Mesenchymal stem cell (in vitro differentiated cells and primary cell): ENCODE data around the gene GP1BA.

Source experiments
- DNase-seq: peaks from one replicate; pipeline ENCODE4 v3.0.0-alpha.2; 2013
- H2AFZ ChIP-seq: one replicate; pipeline ENCODE4 v1.6.1; 2013; ENCODE audit warnings: low read depth, mild to moderate bottlenecking, control low read depth, inconsistent platforms, low read length, moderate library complexity
- H2AK5ac ChIP-seq: 2 replicates; pipeline ENCODE4 v1.6.1; 2013; ENCODE audit warnings: low read length, moderate library complexity, mild to moderate bottlenecking, inconsistent platforms; ENCODE audit not compliant: severe bottlenecking
- H2BK120ac ChIP-seq: one replicate; pipeline ENCODE4 v1.6.1; 2013; ENCODE audit warnings: low read depth, mild to moderate bottlenecking, inconsistent platforms, low read length, moderate library complexity
- H2BK12ac ChIP-seq, 2 experiments: one replicate each; pipeline ENCODE4 v1.6.1; 2013; ENCODE audit warnings: inconsistent platforms in 2 of 2, low read length in 2 of 2, mild to moderate bottlenecking in 2 of 2, moderate library complexity in 2 of 2, control low read depth in 1 of 2
- H2BK15ac ChIP-seq: one replicate; pipeline ENCODE4 v1.6.1; 2013; ENCODE audit warnings: mild to moderate bottlenecking, low read depth, inconsistent platforms; ENCODE audit not compliant: poor library complexity, severe bottlenecking
- H2BK5ac ChIP-seq: 2 replicates; pipeline ENCODE4 v1.6.1; 2013; ENCODE audit warnings: low read depth, mild to moderate bottlenecking, low read length, control low read depth, inconsistent platforms; ENCODE audit not compliant: poor library complexity, severe bottlenecking
- H3K14ac ChIP-seq, 2 experiments: one replicate each; pipeline ENCODE4 v1.6.1; 2013; ENCODE audit warnings: inconsistent platforms in 2 of 2, low read length in 2 of 2, control low read depth in 1 of 2, mild to moderate bottlenecking in 1 of 2, moderate library complexity in 1 of 2
- H3K18ac ChIP-seq, 2 experiments: one replicate each; pipeline ENCODE4 v1.6.1; 2013; ENCODE audit warnings: inconsistent platforms in 2 of 2, low read length in 2 of 2, control low read depth in 1 of 2, low read depth in 1 of 2, mild to moderate bottlenecking in 1 of 2
- H3K23ac ChIP-seq, 2 experiments: one replicate each; pipeline ENCODE4 v1.6.1; 2013; ENCODE audit warnings: inconsistent platforms in 2 of 2, low read length in 2 of 2, mild to moderate bottlenecking in 2 of 2, moderate library complexity in 2 of 2, control low read depth in 1 of 2
- H3K27ac ChIP-seq: 2 replicates; pipeline ENCODE4 v1.5.1; 2013; ENCODE audit warnings: mild to moderate bottlenecking, moderate library complexity, low read length, control low read depth, inconsistent platforms; ENCODE audit not compliant: poor library complexity, severe bottlenecking
- H3K27me3 ChIP-seq, 2 experiments: 2 replicates each; pipeline versions ENCODE4 v1.6.1 to v1.7.0; 2013; ENCODE audit warnings: low read length in 2 of 2, mild to moderate bottlenecking in 2 of 2, moderate library complexity in 2 of 2, control low read depth in 1 of 2, inconsistent platforms in 1 of 2; ENCODE audit not compliant: control insufficient read depth in 1 of 2, insufficient read depth in 1 of 2
- H3K36me3 ChIP-seq, 2 experiments: 2 replicates each; pipeline versions ENCODE4 v1.6.1 to v1.7.0; 2013; ENCODE audit warnings: low read length in 2 of 2, control low read depth in 1 of 2, inconsistent platforms in 1 of 2, low read depth in 1 of 2, mild to moderate bottlenecking in 1 of 2; ENCODE audit not compliant: insufficient read depth in 2 of 2, control insufficient read depth in 1 of 2
- H3K4ac ChIP-seq, 2 experiments: one replicate each; pipeline ENCODE4 v1.6.1; 2013; ENCODE audit warnings: inconsistent platforms in 2 of 2, low read length in 2 of 2, mild to moderate bottlenecking in 2 of 2, moderate library complexity in 2 of 2, control low read depth in 1 of 2, low read depth in 1 of 2
- H3K4me1 ChIP-seq: 2 replicates; pipeline ENCODE4 v1.6.1; 2013; ENCODE audit warnings: low read depth, low read length, control low read depth; ENCODE audit not compliant: control insufficient read depth, insufficient read depth
- H3K4me2 ChIP-seq: 2 replicates; pipeline ENCODE4 v1.6.1; 2013; ENCODE audit warnings: low read length, mild to moderate bottlenecking, inconsistent platforms; ENCODE audit not compliant: poor library complexity, severe bottlenecking
- H3K4me3 ChIP-seq, 2 experiments: 2 replicates each; pipeline versions ENCODE4 v1.5.1 to v1.7.0; 2013; ENCODE audit warnings: low read length in 2 of 2, mild to moderate bottlenecking in 2 of 2, control low read depth in 1 of 2, low read depth in 1 of 2; ENCODE audit not compliant: insufficient read depth in 1 of 2
- H3K79me1 ChIP-seq: replicated peaks from 2 replicates; pipeline ENCODE4 v1.6.1; 2013; ENCODE audit warnings: mild to moderate bottlenecking, control low read depth, low read length, inconsistent platforms; ENCODE audit not compliant: poor library complexity, severe bottlenecking
- H3K9ac ChIP-seq: 2 replicates; pipeline ENCODE4 v1.7.0; 2013; ENCODE audit warnings: mild to moderate bottlenecking, low read length, moderate library complexity
- H3K9me3 ChIP-seq: 2 replicates; pipeline ENCODE4 v1.7.0; 2013; ENCODE audit warnings: mild to moderate bottlenecking, low read length; ENCODE audit not compliant: control insufficient read depth
- H4K8ac ChIP-seq: one replicate; pipeline ENCODE4 v1.6.1; 2013; ENCODE audit warnings: inconsistent platforms, mild to moderate bottlenecking, low read length, moderate library complexity
- H4K91ac ChIP-seq: one replicate; pipeline ENCODE4 v1.6.1; 2013; ENCODE audit warnings: mild to moderate bottlenecking, low read length, inconsistent platforms
- WGBS: methylation state at CpG from one replicate; pipeline ENCODE4 v1.1.7; 2013; ENCODE audit warnings: mixed read lengths; 5-methylcytosine and 5-hydroxymethylcytosine counted together

The GP1BA gene

DNA sequence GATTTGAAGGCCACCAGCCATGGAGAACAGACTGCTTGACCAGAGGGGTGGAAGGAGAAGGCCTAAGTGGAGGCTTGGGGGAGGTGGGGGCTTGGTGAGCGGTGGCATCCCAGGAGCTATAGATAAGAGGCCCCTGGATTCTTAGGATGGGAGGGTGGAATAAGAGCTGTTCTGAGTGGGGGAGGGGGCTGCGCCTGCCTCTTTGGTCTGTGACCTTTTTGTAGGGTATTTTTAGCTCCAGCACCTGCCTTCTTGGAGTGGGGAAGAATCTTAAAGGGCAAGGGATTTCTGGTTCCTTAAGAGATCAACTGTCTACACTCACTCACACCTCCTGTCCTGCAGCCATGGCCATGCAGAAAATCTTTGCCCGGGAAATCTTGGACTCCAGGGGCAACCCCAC lies 19.4 kb downstream of the GP1BA start:
- H3K18ac ChIP-seq = no peak overlapping the region
- H3K79me1 ChIP-seq = peaks cover 9% of the 10 kb centered on the region
- peak overlapping the region; percentile 96 for H2AK5ac ChIP-seq
- H4K91ac ChIP-seq = peak overlapping the region; percentile 4
- H3K4me3 ChIP-seq = no peak overlapping the region
- H2BK120ac ChIP-seq = no peak overlapping the region
- 83% methylated on average over 3 of the region's 3 CpGs for WGBS
- peaks cover 4 to 11% of the 10 kb centered on the region in 2 experiments for H3K36me3 ChIP-seq
- peak overlapping the region in 1 of 2 experiments; percentile 90 for H3K4ac ChIP-seq
- H3K9me3 ChIP-seq = no peaks in the 10 kb centered on the region
- peaks cover 35% of the 10 kb centered on the region for H3K4me1 ChIP-seq
- no peak overlapping the region for H3K4me2 ChIP-seq
- H2AFZ ChIP-seq = no peak overlapping the region
- no peak overlapping the region for H3K9ac ChIP-seq
- H2BK12ac ChIP-seq = peak overlapping the region in 1 of 2 experiments; percentile 40
- H3K27me3 ChIP-seq = no peaks in the 10 kb centered on the region
- H4K8ac ChIP-seq = no peak overlapping the region
- H3K23ac ChIP-seq = no peak overlapping the region
- H3K14ac ChIP-seq = no peak overlapping the region
- H2BK5ac ChIP-seq = no peak overlapping the region
- H3K27ac ChIP-seq = no peak overlapping the region
- DNase-seq = no peak
- no peak overlapping the region for H2BK15ac ChIP-seq

DNA sequence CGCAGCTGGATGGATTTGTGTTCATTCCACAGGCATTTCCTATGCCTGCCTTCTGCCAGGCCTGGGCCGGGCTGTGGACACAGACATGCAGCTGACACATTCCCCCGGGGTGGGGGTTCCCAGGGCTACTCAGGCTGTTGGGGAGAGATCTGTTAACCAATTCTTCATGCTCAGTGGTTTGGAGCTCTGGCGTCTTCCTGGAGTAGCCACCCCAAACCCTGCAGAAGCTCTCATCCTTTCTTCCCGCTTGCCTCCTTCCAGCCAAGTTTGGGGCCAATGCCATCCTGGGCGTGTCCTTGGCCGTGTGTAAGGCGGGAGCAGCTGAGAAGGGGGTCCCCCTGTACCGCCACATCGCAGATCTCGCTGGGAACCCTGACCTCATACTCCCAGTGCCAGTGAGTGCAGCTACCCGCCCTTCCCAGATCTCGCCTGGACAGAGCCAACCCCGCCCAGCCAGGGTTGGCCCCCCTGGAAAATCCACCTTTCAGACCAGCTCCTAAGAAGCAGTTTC lies 21.4 kb downstream of the GP1BA start:
- H4K91ac ChIP-seq = peak overlapping the region; percentile 54
- H3K36me3 ChIP-seq = peaks cover 5 to 18% of the 10 kb centered on the region in 2 experiments
- peak overlapping the region; percentile 33 for H2AK5ac ChIP-seq
- peaks cover 33% of the 10 kb centered on the region for H3K4me1 ChIP-seq
- peaks cover 9% of the 10 kb centered on the region for H3K79me1 ChIP-seq
- no peak overlapping the region for H2BK5ac ChIP-seq
- peak overlapping the region; percentile 0 for H3K4me2 ChIP-seq
- peak overlapping the region in 1 of 2 experiments; percentile 17 for H3K18ac ChIP-seq
- H2BK12ac ChIP-seq = peak overlapping the region in 1 of 2 experiments; percentile 0
- H3K9ac ChIP-seq = no peak overlapping the region
- no peak overlapping the region for H3K4ac ChIP-seq
- H2BK120ac ChIP-seq = no peak overlapping the region
- H3K4me3 ChIP-seq = no peak overlapping the region
- H2AFZ ChIP-seq = no peak overlapping the region
- no peaks in the 10 kb centered on the region for H3K27me3 ChIP-seq
- no peak overlapping the region for H4K8ac ChIP-seq
- 87% methylated on average over 14 of the region's 14 CpGs for WGBS
- DNase-seq = no peak
- H2BK15ac ChIP-seq = no peak overlapping the region
- H3K23ac ChIP-seq = no peak overlapping the region
- H3K14ac ChIP-seq = peak overlapping the region in 1 of 2 experiments; percentile 58
- peak overlapping the region; percentile 71 for H3K27ac ChIP-seq
- no peaks in the 10 kb centered on the region for H3K9me3 ChIP-seq

DNA sequence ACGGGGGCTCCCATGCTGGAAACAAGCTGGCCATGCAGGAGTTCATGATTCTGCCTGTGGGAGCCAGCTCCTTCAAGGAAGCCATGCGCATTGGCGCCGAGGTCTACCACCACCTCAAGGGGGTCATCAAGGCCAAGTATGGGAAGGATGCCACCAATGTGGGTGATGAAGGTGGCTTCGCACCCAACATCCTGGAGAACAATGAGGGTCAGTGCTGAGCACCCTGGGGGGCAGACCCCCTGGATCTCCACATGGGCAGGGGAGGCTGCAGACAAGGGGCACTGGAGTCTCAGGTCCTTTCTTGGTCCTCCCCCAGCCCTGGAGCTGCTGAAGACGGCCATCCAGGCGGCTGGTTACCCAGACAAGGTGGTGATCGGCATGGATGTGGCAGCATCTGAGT lies 23.0 kb downstream of the GP1BA start:
- WGBS = 97% methylated on average over 8 of the region's 8 CpGs
- no peak overlapping the region for H4K8ac ChIP-seq
- H3K23ac ChIP-seq = no peak overlapping the region
- H3K18ac ChIP-seq = no peak overlapping the region
- no peak overlapping the region for H3K4ac ChIP-seq
- H3K14ac ChIP-seq = no peak overlapping the region
- peaks cover 18 to 28% of the 10 kb centered on the region in 2 experiments for H3K36me3 ChIP-seq
- H3K27ac ChIP-seq = no peak overlapping the region
- no peak overlapping the region for H2BK15ac ChIP-seq
- H2BK12ac ChIP-seq = no peak overlapping the region
- no peak for DNase-seq
- no peak overlapping the region for H2BK5ac ChIP-seq
- no peak overlapping the region for H2AK5ac ChIP-seq
- H2AFZ ChIP-seq = no peak overlapping the region
- H3K9me3 ChIP-seq = no peaks in the 10 kb centered on the region
- H3K4me3 ChIP-seq = no peak overlapping the region
- H3K9ac ChIP-seq = no peak overlapping the region
- H3K27me3 ChIP-seq = no peaks in the 10 kb centered on the region
- H3K79me1 ChIP-seq = peaks cover 11% of the 10 kb centered on the region
- no peak overlapping the region for H2BK120ac ChIP-seq
- H3K4me2 ChIP-seq = no peak overlapping the region
- no peak overlapping the region for H4K91ac ChIP-seq
- H3K4me1 ChIP-seq = peaks cover 30% of the 10 kb centered on the region

DNA sequence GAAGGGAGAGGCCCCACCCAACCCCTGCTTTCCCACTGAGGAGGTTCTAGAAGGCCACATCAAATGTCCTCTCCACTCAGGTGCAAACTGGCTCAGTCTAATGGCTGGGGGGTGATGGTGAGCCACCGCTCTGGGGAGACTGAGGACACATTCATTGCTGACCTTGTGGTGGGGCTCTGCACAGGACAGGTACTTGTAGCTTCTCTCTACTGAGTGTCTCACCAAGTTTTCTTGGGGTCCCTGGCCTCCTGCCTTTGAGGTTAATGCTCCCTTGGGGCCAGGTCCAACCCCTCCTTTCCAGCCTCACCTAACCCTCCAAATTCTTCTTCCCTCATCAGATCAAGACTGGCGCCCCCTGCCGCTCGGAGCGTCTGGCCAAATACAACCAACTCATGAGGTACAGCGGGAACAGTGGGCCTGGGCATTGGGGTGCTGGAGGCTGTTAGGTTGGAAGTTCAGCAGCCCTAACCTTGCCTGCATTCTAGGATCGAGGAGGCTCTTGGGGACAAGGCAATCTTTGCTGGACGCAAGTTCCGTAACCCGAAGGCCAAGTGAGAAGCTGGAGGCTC lies 24.5 kb downstream of the GP1BA start:
- Histone ChIP-seq H3K4me1 (peaks cover 17% of the 10 kb centered on the region), H3K27ac (no peak overlapping the region), H3K27me3 (no peaks in the 10 kb centered on the region), H3K18ac (no peak overlapping the region), H2BK12ac (no peak overlapping the region), H2AK5ac (no peak overlapping the region), H4K91ac (no peak overlapping the region), H3K4ac (no peak overlapping the region), H3K36me3 (peaks cover 27 to 35% of the 10 kb centered on the region in 2 experiments), H3K79me1 (peaks cover 8% of the 10 kb centered on the region), H3K4me3 (no peak overlapping the region), H2BK120ac (no peak overlapping the region), H3K4me2 (no peak overlapping the region), H2BK15ac (no peak overlapping the region), H3K9me3 (no peaks in the 10 kb centered on the region), H2BK5ac (no peak overlapping the region), H4K8ac (peak overlapping the region; percentile 56), H3K14ac (no peak overlapping the region), H3K9ac (no peak overlapping the region), H3K23ac (no peak overlapping the region), H2AFZ (no peak overlapping the region)
- 87% methylated on average over 10 of the region's 10 CpGs for WGBS
- no peak for DNase-seq
